ENCODE data around the gene SRSF3.
A peak's percentile ranks its signal among the peaks of the same experiment; 100 is the strongest.
"Not testable (repeated sequence)": the region's sequence is repeated elsewhere in the genome, so short reads cannot be mapped to it uniquely, and the experiment has no call there.

The SRSF3 gene

DNA sequence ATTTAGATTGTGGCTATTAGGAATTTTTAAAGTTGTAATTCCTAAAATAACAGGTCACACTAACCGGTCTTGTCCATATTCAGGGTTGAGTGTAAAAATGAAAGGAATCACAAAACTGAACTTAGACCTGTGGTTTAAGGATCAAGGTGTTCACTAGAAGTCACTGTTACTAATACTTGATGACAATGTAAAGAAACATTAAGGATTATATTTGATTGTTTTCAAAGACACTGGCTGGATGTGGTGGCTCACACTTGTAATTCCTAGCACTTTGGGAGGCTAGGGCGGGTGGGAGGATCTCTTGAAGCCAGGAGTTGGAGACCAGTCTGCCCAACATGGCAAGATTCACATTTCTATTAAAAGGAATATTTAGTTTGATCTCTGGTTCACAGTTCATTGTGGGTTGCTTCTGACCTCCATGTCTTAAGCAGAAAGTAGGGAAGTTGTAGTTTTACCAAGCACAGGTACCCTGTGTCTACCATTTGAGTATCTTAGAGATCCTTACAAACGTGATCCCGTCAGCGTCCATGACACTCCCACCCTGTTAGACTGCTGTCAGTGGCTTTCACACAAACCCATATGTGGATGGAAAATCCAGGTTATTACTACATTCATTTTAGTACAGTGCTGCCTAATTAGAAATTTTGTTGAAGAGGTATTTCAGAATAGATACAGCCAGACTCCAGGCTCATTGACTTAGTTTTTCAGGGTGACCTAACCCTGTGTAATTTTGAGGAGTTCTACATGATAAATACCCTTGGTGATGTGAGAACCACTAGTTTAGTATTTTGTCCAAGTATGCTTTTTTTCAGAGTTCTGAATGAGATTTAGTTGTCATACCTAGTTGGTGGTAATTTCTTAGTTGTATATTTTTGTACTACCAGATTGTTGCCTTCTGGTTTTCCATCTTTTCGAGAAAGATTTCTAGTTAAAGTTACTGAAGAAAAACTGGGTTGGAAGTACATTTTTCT, 10.2 kb downstream of the SRSF3 start:
- DNase-seq (ENCODE audit: low read depth), result no peak
- no peak overlapping the region for H3K4me3 ChIP-seq (ENCODE audit: low read length)
- TF ChIP-seq, protein P1, sequence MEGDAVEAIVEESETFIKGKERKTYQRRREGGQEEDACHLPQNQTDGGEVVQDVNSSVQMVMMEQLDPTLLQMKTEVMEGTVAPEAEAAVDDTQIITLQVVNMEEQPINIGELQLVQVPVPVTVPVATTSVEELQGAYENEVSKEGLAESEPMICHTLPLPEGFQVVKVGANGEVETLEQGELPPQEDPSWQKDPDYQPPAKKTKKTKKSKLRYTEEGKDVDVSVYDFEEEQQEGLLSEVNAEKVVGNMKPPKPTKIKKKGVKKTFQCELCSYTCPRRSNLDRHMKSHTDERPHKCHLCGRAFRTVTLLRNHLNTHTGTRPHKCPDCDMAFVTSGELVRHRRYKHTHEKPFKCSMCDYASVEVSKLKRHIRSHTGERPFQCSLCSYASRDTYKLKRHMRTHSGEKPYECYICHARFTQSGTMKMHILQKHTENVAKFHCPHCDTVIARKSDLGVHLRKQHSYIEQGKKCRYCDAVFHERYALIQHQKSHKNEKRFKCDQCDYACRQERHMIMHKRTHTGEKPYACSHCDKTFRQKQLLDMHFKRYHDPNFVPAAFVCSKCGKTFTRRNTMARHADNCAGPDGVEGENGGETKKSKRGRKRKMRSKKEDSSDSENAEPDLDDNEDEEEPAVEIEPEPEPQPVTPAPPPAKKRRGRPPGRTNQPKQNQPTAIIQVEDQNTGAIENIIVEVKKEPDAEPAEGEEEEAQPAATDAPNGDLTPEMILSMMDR (IDR thresholded peaks at IDR 0.05; ENCODE audit: insufficient read depth, low read depth, low read length, missing control alignments), result no peak

DNA sequence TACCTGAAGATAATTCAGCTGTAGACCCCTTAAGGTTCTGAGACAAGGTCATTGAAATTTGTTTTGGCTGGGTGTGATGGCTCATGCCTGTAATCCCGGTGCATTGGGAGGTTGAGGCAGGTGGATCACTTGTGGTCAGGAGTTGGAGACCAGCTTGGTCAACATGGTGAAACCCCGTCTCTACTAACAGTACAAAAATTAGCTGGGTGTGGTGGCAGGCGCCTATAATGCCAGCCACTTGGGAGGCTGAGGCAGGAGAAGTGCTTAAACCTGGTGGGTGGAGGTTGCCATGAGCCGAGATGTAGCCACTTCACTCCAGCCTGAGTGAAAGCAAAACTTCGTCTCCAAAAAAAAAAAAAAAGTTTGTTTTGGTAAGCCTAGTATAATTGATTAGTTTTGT, 11.0 kb downstream of the SRSF3 start:
- no peak overlapping the region for H3K4me3 ChIP-seq (ENCODE audit: low read length)
- no peak for DNase-seq (ENCODE audit: low read depth)
- TF ChIP-seq, protein P1 (IDR thresholded peaks at IDR 0.05; ENCODE audit: insufficient read depth, low read depth, low read length, missing control alignments), result no peak

DNA sequence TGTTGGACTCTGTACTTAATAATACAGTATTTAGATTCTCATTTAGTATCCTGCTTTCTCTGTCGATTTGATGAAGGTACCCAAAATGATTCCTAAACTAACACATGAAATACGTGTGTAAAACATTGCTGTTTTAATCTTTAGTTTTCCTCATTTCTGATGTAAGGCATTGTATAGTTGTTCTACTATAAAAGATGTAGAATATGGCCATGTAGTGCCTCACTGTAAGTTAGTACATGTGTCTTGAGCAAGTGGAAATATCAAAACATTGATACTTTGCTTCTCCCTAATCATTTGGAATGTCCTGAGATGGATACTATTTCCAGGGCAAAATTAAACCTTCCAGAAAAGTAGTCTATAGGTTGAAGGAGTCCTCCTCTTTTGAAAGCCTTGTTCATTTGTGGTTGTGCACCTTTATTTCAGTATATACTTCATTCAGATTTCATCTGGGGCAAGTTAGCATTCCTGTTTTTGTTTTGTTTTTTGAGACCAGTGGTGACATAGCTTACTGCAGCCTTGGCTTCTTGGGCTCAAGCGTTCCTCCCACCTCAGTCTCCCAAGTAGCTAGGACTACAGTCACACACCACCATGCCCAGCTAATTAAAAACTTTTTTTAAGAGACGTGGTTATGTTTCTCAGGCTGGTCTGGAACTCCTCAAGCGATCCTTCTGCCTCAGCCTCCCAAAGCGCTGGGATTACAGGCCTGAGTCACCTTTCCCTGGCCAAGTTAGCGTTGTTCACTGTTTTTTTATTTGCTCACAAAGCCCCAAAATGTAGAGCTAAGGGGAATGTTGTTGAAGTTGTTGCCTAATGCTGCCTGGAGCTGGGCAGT, 11.6 kb downstream of the SRSF3 start:
- no peak for DNase-seq (ENCODE audit: low read depth)
- H3K4me3 ChIP-seq (ENCODE audit: low read length), result no peak overlapping the region
- TF ChIP-seq, protein P1 (IDR thresholded peaks at IDR 0.05; ENCODE audit: insufficient read depth, low read depth, low read length, missing control alignments), result peak; percentile 12

DNA sequence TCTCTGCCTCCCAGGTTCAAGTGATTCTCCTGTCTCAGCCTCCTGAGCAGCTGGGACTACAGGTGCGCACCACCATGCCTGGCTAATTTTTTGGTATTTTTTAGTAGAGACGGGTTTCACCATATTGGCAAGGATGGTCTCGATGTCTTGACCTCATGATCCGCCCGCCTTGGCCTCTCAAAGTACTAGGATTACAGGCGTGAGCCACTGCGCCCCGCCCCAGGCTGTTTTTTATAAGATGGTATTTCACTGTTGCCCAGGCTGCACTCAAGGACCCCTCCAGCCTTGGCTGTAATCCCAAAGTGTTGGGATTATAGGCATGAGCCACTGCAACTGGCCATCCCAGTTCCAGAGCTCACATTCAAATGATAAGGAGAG, 13.1 kb downstream of the SRSF3 start:
- not testable (repeated sequence) for H3K4me3 ChIP-seq (ENCODE audit: low read length); DNase-seq (ENCODE audit: low read depth)

- DNase-seq (ENCODE audit: low read depth), result peak; percentile 86
- TF ChIP-seq, protein P1 (IDR thresholded peaks at IDR 0.05; ENCODE audit: insufficient read depth, low read depth, low read length, missing control alignments), result no peak
- no peak overlapping the region for H3K4me3 ChIP-seq (ENCODE audit: low read length)
Measured at GRCh38 chr6:36607683-36608386, 13.7 kb downstream of the SRSF3 start.

- H3K4me3 ChIP-seq (ENCODE audit: low read length), result no peak overlapping the region
- DNase-seq (ENCODE audit: low read depth), result no peak
- TF ChIP-seq, protein P1 (IDR thresholded peaks at IDR 0.05; ENCODE audit: insufficient read depth, low read depth, low read length, missing control alignments), result no peak
Measured at GRCh38 chr6:36608788-36609563, 14.8 kb downstream of the SRSF3 start.

Data from epithelial cell of esophagus (primary cell).